HG03442 (cell line): Measurements from ENCODE around the gene GKN2.
"Not testable (repeated sequence)": the region's sequence is repeated elsewhere in the genome, so short reads cannot be mapped to it uniquely, and the experiment has no call there.

Experiments used
- ATAC-seq: cut with Tn5 transposase; IDR thresholded peaks from one replicate; pipeline ENCODE4 v1.9.1; 2021; ENCODE audit warnings: mild to moderate bottlenecking, moderate library complexity; ENCODE audit not compliant: unreplicated experiment

GKN2 gene

DNA sequence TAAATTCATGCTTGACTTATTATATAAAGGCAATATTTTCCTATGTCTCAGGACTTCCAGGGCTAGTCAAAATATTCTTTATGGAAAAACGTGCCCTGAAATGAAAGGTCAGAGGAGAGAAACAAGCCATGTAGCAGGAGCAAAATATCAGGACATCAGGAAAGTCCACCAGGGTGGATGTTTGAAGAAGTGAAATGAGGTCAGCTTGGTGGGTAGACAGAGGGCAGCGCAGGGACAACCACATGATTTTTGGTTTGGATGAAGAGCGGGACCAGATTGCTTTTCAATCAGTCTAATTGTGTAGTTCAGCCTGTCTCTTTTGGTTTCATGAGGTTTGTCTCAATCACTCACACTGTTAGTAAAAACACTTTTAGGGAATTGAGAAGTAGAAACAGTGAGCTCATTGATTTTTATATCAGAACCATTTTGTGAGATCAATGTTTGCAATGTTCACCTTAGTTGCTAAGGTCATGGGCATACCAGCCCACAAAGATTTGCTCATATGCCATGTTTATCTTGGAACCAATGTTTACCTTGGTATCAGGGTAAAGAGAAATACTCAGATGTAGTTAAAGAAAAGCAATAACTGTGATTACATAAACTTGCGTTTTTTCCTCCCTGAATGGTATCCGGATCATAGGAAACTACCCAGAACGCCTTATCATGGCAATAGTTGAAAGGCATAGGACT lies 32.1 kb downstream of the GKN2 start:
- no peak for ATAC-seq

DNA sequence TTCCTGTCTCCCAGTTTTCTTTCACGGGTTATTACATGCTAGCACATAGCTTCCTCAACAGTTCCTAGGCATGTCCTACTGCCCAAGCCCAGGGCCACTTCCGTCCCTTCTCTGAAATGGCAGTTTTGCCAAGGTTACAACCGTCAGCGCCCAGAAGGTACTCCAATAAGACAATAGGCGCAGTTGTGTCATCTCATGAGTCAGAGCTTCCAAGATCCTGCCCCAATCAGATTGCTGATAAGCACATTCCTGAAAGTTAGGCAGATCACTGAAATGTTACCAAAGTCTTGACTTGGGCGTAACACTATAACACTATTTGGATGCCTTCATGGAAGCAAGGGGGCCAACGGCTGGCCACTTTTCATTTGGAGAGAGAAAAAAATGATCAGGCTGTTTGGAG lies 34.2 kb downstream of the GKN2 start:
- no peak for ATAC-seq

- ATAC-seq, result no peak
These were observed 35.5 kb downstream of the GKN2 start for GRCh38 chr2:68917034-68917718.

GRCh38 chr2:68916226-68916625 lies 36.5 kb downstream of the GKN2 start:
- no peak for ATAC-seq

DNA sequence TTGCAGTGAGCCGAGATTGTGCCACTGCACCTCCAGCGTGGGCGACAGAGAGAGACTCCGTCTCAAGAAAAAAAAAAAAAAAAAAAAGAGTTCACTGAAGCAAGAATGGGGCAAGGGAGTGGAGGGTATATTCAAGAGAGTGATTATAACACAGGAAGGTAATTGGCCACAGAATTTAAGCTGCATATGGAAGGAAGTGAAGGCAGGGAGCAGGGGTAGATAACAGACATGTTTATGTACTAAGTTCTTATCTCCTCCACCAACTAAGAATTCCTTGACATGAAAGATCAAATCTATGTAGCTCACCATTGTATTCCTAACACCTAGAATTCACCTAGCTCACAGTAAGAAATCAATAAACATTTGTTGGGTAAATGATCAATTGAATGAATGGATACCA lies 37.3 kb downstream of the GKN2 start:
- ATAC-seq, result no peak

GRCh38 chr2:68913359-68913758 lies 39.3 kb downstream of the GKN2 start:
- no peak for ATAC-seq

DNA sequence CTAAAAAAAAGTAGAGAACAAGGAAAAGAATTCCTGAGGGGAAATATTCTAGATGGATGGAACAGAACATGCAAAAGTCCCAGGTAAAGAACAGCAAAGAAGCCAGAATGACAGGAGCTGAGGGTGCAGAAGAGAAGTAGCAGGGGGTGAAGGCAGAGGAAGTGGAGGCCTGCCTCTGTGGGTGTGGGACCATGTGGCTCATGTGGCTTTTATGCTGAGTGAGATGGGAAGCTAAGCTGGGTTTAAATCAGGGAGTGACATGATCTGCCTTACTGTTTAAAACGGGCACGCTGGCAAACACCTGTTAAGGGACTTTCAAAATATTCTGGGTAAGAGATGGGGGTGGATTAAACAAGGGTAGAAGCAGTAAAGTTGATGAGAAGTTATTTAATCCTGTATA lies 40.0 kb downstream of the GKN2 start:
- ATAC-seq, result no peak

- ATAC-seq, result no peak
These were observed 40.6 kb downstream of the GKN2 start for GRCh38 chr2:68912111-68912510.

DNA sequence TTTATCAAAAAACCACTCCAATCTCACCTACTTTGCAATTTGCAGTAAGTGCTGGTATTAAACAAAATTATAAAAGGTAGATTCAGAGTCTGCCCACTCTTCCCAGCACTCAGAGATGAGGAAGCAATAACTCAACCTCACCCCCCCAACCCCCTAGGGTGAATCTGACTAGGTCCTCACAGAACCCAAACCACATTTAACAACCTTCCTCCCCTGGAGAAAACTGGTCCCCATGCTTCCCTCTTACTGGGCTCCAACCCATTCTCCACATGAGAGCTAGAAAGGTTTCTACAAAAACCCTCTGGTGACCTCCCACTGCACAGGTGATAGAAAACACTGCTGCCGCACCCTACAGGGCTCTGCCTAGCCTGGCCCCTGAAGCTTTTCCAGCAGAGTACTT lies 41.0 kb downstream of the GKN2 start:
- ATAC-seq, result no peak

DNA sequence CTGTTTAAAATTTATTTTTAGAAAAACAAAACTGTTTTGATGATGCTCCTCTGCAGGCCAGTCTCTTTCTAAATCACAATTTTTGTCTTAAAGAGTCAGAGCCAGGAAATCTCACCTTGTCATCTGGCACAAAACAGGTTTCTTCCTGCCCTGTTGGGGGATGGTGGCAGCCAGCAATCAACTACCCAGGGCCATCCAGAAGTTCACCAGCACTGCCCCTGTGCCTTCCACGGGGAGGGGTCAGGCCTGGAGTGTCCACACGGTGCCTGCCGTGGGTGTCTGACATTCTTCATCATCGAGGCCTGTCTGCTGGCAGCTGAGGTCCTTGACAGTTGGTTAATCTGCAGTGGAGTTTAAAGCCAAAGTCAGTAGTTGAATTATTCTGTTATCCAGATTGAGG lies 41.4 kb downstream of the GKN2 start:
- ATAC-seq, result no peak

DNA sequence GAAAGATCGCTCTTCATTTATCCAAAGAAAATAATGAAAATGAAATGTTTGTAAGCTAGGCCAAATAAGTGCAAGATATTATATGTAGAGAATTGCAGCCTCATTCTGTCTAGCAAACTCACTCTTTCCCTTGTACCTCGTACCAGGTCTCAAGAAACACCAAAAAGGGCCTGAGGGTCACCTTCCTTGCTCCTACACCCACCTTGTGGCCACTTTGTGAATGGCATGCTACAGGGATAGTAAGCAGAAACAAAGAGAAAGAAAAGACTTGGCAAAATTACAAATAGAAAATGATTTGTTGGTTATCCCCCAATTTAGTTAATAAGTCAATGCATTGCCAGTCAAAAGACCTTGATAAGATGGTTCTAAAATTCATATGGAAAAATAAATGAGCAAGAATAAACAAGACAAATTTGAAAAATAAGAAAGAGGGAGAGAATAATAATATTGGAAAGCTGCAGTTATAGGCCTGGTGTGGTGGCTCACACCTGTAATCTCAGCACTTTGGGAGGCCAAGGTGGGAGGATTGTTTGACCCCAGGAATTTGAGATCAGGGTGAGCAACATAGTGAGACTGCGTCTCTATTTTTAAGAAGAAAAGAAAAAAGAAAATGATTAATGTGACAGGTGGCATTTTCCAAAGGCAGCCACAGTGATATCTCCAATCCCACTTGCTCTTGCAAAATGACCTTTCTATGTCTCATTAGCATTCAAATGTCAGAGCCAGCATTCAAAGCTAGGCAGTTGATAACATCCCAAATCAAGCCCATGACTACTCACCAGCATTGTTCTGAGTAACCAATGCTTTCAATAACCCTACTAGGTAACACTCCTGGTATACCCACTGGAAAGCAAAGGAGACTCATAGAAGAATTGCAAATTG lies 42.7 kb downstream of the GKN2 start:
- ATAC-seq, result no peak

DNA sequence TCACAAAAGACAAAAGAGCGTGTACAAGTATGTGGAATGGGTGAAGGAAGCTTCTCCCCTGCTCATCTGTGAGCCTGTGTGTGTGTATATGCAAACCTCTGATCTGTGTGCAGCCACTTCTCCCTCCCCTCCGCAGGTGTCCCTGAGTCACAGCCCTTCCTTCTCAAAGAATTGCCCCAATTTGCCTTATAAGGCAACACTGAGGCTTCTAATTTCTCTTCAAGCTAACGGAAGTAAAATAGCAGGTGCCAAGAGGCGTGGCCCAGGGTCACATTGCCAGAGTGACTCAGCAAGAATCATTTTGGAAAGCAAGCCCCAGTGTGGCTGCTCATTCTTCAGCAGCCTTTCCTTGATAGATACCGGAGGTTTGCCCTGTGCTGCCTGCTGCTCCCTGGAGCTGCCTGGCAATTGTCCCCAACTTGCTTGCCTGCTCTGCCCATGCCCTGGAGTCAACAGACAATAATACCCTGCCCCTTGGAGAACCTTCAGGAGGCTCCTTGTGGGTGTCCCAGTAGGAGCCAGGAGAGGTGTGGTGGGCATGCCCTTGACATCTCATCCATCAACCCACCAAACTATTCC lies 44.2 kb downstream of the GKN2 start:
- ATAC-seq, result peak; percentile 91

DNA sequence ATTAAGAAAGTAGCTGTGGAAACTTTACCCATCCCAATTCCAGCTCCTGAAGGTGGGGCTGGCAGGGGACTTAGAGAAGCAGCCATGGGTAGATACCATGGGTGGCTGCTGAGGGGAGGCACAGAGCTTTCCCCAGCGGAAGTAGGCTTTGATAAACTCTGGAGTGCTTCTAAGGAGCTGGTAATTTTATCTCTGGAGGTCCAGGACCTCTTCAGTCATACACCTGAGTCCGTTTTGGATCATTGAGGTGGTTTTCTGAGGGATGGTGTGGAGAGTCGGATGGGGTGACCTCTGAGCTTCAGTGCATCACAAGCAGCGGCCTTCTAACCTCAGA lies 44.8 kb downstream of the GKN2 start:
- peak; percentile 5 for ATAC-seq

DNA sequence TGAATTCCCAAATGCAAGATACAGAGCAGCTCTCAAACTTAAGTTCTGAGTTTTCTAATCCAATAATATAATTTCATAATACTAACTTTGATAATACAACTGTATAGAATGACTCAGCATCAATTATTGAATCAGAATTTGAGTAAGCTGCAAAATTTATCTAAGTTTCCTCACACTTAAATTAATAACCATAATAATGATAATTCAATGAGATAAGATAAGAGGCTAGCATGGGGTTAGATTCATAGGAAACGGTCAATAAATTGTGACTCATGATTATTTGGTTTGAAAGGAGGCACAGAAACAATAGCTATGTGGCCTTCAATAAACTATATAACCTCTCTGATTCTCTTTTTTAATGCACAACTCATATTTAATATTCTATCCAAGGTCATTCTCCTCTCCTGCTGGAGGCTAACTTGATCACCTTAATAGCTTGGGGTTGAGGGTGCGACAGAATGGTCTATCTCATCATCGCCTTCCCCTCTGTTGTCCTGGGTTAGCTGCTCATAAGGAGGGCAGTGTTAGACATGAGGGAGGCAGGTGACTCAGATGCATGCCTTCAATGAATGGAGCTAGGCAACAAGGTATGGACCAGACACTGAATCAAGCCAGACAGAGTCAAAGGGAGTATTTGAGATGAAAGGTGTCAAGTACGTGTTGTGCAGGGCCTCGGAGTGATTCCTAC lies 45.3 kb downstream of the GKN2 start:
- ATAC-seq, result no peak

DNA sequence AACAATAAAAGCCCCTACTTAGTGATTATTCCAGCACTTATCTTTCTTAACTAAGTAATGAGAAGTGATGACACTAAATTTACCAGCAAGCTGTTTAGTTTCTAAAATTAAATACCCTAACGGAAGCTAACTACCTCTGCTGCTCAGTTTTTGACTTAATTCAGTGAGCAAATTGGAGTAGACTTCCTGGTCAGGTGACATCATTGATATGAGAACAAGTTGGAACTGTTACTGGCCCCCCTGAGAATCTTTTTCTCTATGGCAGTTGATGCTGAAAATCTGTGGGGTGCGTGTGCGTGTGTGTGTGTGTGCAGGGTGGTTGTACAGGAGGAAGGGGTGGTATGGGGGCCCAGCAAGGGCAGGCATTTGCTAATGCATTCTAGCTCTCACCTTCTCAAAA lies 46.0 kb downstream of the GKN2 start:
- ATAC-seq, result no peak

GRCh38 chr2:68905116-68905515 lies 47.6 kb downstream of the GKN2 start:
- ATAC-seq, result no peak

DNA sequence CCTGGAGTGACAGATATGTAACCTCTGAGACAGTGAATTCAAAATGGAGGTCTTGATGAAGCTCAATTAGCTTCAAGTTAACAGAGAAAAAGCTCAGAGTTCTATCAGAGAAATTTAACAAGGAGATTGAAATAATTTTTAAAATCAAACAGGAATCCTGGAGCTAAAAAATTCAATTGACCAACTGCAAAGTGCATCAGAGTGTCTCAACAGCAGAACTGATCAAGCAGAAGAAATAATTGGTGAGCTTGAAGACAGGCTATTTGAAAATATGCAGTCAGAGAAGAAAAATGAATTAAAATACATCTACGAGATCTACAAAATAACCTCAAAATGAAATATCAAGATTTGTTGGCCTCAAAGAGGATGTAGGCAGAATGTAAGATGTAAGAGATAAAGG lies 51.1 kb downstream of the GKN2 start:
- ATAC-seq, result no peak

- ATAC-seq, result no peak
These were observed 51.5 kb downstream of the GKN2 start for GRCh38 chr2:68901199-68901514.

GRCh38 chr2:68900496-68901198 lies 52.0 kb downstream of the GKN2 start:
- ATAC-seq, result no peak

GRCh38 chr2:68895981-68896380 lies 56.7 kb downstream of the GKN2 start:
- ATAC-seq, result not testable (repeated sequence)
